ENCODE results near the gene GRAMD1B. TPM values are rescaled to one million over a fixed set of nuclear protein-coding genes. Genes with fewer than 3 reads are reported as not detected.

The GRAMD1B gene
- total RNA-seq, 1 experiment from 2014 or later: 12.7 TPM

DNA sequence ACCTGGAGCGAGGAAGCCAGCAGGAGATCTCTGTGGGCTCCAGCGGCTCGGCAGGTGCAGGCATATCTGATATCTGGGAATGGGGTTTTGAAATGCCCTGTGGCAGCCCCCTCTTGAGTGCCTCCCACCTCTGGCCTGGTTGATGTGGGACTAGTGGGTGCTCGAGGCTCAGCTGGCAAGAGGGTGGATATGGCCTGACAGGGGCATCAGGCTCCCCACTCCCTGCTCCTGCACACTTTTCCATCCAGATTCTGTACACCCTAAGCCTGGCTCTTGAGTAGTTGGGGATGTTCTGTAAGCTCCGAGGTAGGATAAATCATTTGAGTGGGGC, 149.4 kb downstream of the GRAMD1B start:
- H3K36me3 ChIP-seq (ENCODE audit: control insufficient read depth in 1 of 2, insufficient read depth in 2 of 2, low read length in 2 of 2): no peaks in the 10 kb centered on the region
- H4K20me1 ChIP-seq (ENCODE audit: insufficient read depth): no peaks in the 10 kb centered on the region
- no peak for TF ChIP-seq ZNF274 (IDR thresholded peaks at IDR 0.05; ENCODE audit: low read depth, low read length)
- no peak for TF ChIP-seq ZFX (IDR thresholded peaks at IDR 0.05)
- TF ChIP-seq SRF (IDR thresholded peaks at IDR 0.05; ENCODE audit: low read depth): no peak
- no peak for TF ChIP-seq ELF1 (IDR thresholded peaks at IDR 0.05; ENCODE audit: borderline replicate concordance, low read depth)
- no peak for TF ChIP-seq FOSL1 (IDR thresholded peaks at IDR 0.05; ENCODE audit: low read depth)
- no peak for TF ChIP-seq POLR2A (IDR thresholded peaks at IDR 0.05; ENCODE audit: borderline replicate concordance, extremely low read depth, insufficient read depth, insufficient read length)
- TF ChIP-seq POLR2AphosphoS5 (IDR thresholded peaks at IDR 0.05; ENCODE audit: low read depth, low read length): no peak
- no peak for TF ChIP-seq JUND (IDR thresholded peaks at IDR 0.05)
- no TSS peak for BruUV-seq (replicated peaks)
- no peak overlapping the region for H3K9ac ChIP-seq (ENCODE audit: low read length)
- H3K9me3 ChIP-seq (ENCODE audit: control insufficient read depth in 1 of 2, insufficient read depth in 1 of 2, low read depth in 1 of 2, low read length in 2 of 2): no peaks in the 10 kb centered on the region
- DNase-seq (ENCODE audit: low read depth, low spot score): no peak
- intact Hi-C loops (cut with micrococcal nuclease): loop anchor here (2.0 to 10.0 kb wide), 2 partner anchors 173 to 275 kb away; no protein-coding TSS in a partner anchor
- ChIA-PET RAD21 (ENCODE audit: low non-redundant PET in 1 of 2, low total read pairs in 2 of 2, uncharacterized antibody in 2 of 2, unreplicated experiment in 2 of 2) (interaction anchor here in 1 of 2 experiments (1.5 kb wide), 1 partner anchor 128 kb away, joined by 7 read pairs; no protein-coding TSS in a partner anchor), CTCF (interaction anchor here (1.4 to 2.2 kb wide), 3 partner anchors 19 to 173 kb away, joined by 3 to 13 read pairs (median 7); partner anchors contain the start of gene SCN3B), POLR2A (no interaction called here)
- H2AFZ ChIP-seq (ENCODE audit: low read depth, low read length, poor library complexity, severe bottlenecking): no peak overlapping the region
- H3K4me2 ChIP-seq (ENCODE audit: low read length): no peak overlapping the region
- H3K9me2 ChIP-seq (ENCODE audit: insufficient read depth): no peaks in the 10 kb centered on the region
- H3K27ac ChIP-seq (ENCODE audit: low read depth, low read length): no peak overlapping the region
- H3K4me1 ChIP-seq (ENCODE audit: control insufficient read depth in 1 of 2, insufficient read depth in 2 of 2, low read length in 2 of 2): peaks cover 2 to 11% of the 10 kb centered on the region in 2 experiments; a peak in 3 of 4 replicates
- no peak overlapping the region for H3K4me3 ChIP-seq (replicated peaks in 1 of 2; ENCODE audit: low read depth in 1 of 2, low read length in 2 of 2)
- H3K27me3 ChIP-seq (ENCODE audit: insufficient read depth, low read length): peaks cover 16% of the 10 kb centered on the region
- H3K79me2 ChIP-seq (ENCODE audit: insufficient read depth, low read length): no peaks in the 10 kb centered on the region
- ATAC-seq: no peak

DNA sequence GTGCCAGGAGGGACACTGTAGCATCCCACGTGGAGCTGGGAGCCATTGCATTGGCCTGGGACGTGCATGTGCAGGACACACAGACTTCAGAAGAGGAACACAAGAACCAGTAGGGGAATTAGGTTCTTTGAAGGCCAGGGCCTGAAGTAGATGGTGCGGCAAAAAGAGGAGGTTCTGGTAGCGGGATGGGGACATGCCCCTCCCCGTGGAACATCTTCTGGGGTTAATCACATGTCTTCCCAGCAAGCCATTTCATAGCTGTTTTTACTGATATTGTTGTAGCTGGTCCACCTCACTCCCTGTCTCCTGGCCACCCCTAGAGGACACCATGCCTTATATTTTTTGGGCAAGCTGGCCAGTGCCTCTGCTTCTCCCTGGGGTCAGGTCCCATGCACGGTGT, 150.1 kb downstream of the GRAMD1B start:
- H2AFZ ChIP-seq (ENCODE audit: low read depth, low read length, poor library complexity, severe bottlenecking): no peak overlapping the region
- no TSS peak for BruUV-seq (replicated peaks)
- no peak for ATAC-seq
- ChIA-PET POLR2A (interaction anchor here (1.1 kb wide), 1 partner anchor 10 kb away, joined by 3 read pairs; no protein-coding TSS in a partner anchor), RAD21 (ENCODE audit: low non-redundant PET in 1 of 2, low total read pairs in 2 of 2, uncharacterized antibody in 2 of 2, unreplicated experiment in 2 of 2) (interaction anchor here (0.7 to 1.5 kb wide), 2 partner anchors 127 to 477 kb away, joined by 4 to 7 read pairs; no protein-coding TSS in a partner anchor), CTCF (interaction anchor here (0.7 to 2.4 kb wide), 17 partner anchors 9 to 319 kb away, joined by 3 to 33 read pairs (median 3); partner anchors contain the start of gene SCN3B)
- no peak overlapping the region for H3K27ac ChIP-seq (ENCODE audit: low read depth, low read length)
- no peaks in the 10 kb centered on the region for H3K79me2 ChIP-seq (ENCODE audit: insufficient read depth, low read length)
- no peak for DNase-seq (ENCODE audit: low read depth, low spot score)
- H3K9me2 ChIP-seq (ENCODE audit: insufficient read depth): no peaks in the 10 kb centered on the region
- peaks cover 2 to 11% of the 10 kb centered on the region in 2 experiments; a peak in 3 of 4 replicates for H3K4me1 ChIP-seq (ENCODE audit: control insufficient read depth in 1 of 2, insufficient read depth in 2 of 2, low read length in 2 of 2)
- intact Hi-C loops (cut with micrococcal nuclease): loop anchor here (1.0 to 5.0 kb wide), 2 partner anchors 57 to 127 kb away; no protein-coding TSS in a partner anchor
- TF ChIP-seq EGR1 (IDR thresholded peaks at IDR 0.05; ENCODE audit: low read depth): no peak
- TF ChIP-seq, protein P1, sequence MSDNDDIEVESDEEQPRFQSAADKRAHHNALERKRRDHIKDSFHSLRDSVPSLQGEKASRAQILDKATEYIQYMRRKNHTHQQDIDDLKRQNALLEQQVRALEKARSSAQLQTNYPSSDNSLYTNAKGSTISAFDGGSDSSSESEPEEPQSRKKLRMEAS (IDR thresholded peaks at IDR 0.05): no peak
- no peak for TF ChIP-seq POLR2A (IDR thresholded peaks at IDR 0.05; ENCODE audit: borderline replicate concordance, extremely low read depth, insufficient read depth, insufficient read length)
- TF ChIP-seq EZH2 (IDR thresholded peaks at IDR 0.05): no peak
- no peak for TF ChIP-seq CBX3 (IDR thresholded peaks at IDR 0.05; ENCODE audit: low read depth)
- TF ChIP-seq, protein P2, sequence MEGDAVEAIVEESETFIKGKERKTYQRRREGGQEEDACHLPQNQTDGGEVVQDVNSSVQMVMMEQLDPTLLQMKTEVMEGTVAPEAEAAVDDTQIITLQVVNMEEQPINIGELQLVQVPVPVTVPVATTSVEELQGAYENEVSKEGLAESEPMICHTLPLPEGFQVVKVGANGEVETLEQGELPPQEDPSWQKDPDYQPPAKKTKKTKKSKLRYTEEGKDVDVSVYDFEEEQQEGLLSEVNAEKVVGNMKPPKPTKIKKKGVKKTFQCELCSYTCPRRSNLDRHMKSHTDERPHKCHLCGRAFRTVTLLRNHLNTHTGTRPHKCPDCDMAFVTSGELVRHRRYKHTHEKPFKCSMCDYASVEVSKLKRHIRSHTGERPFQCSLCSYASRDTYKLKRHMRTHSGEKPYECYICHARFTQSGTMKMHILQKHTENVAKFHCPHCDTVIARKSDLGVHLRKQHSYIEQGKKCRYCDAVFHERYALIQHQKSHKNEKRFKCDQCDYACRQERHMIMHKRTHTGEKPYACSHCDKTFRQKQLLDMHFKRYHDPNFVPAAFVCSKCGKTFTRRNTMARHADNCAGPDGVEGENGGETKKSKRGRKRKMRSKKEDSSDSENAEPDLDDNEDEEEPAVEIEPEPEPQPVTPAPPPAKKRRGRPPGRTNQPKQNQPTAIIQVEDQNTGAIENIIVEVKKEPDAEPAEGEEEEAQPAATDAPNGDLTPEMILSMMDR (IDR thresholded peaks at IDR 0.05 in 2 of 3, conservative IDR thresholded peaks at IDR 0.05 in 1 of 3; ENCODE audit: borderline replicate concordance in 1 of 3, insufficient read depth in 1 of 3, low read depth in 2 of 3, low read length in 2 of 3): no peak
- TF ChIP-seq, protein P3, sequence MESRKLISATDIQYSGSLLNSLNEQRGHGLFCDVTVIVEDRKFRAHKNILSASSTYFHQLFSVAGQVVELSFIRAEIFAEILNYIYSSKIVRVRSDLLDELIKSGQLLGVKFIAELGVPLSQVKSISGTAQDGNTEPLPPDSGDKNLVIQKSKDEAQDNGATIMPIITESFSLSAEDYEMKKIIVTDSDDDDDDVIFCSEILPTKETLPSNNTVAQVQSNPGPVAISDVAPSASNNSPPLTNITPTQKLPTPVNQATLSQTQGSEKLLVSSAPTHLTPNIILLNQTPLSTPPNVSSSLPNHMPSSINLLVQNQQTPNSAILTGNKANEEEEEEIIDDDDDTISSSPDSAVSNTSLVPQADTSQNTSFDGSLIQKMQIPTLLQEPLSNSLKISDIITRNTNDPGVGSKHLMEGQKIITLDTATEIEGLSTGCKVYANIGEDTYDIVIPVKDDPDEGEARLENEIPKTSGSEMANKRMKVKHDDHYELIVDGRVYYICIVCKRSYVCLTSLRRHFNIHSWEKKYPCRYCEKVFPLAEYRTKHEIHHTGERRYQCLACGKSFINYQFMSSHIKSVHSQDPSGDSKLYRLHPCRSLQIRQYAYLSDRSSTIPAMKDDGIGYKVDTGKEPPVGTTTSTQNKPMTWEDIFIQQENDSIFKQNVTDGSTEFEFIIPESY (IDR thresholded peaks at IDR 0.05; ENCODE audit: extremely low read depth, insufficient replicate concordance, low read length): no peak
- no peak for TF ChIP-seq ZFX (IDR thresholded peaks at IDR 0.05)
- TF ChIP-seq CEBPB (IDR thresholded peaks at IDR 0.05; ENCODE audit: low read depth): no peak
- no peak overlapping the region for H3K4me3 ChIP-seq (replicated peaks in 1 of 2; ENCODE audit: low read depth in 1 of 2, low read length in 2 of 2)
- H3K9me3 ChIP-seq (ENCODE audit: control insufficient read depth in 1 of 2, insufficient read depth in 1 of 2, low read depth in 1 of 2, low read length in 2 of 2): no peaks in the 10 kb centered on the region
- peaks cover 16% of the 10 kb centered on the region for H3K27me3 ChIP-seq (ENCODE audit: insufficient read depth, low read length)
- H3K4me2 ChIP-seq (ENCODE audit: low read length): peak overlapping the region; percentile 19; the same call in 1 of the 2 replicates
- no peaks in the 10 kb centered on the region for H4K20me1 ChIP-seq (ENCODE audit: insufficient read depth)
- H3K36me3 ChIP-seq (ENCODE audit: control insufficient read depth in 1 of 2, insufficient read depth in 2 of 2, low read length in 2 of 2): no peaks in the 10 kb centered on the region
- no peak overlapping the region for H3K9ac ChIP-seq (ENCODE audit: low read length)
